Measurements from ENCODE around the gene ANKRD16.

Gene ANKRD16

GRCh38 chr10:5835446-5836095 lies 54.1 kb downstream of the ANKRD16 start:
- no peak overlapping the region for H3K4me2 ChIP-seq

GRCh38 chr10:5833814-5834213 lies 55.9 kb downstream of the ANKRD16 start:
- H3K36me3 ChIP-seq (ENCODE audit: insufficient read depth), result no peaks in the 10 kb centered on the region
- H2AFZ ChIP-seq (ENCODE audit: low read depth), result no peak overlapping the region
- TF ChIP-seq, protein P1, sequence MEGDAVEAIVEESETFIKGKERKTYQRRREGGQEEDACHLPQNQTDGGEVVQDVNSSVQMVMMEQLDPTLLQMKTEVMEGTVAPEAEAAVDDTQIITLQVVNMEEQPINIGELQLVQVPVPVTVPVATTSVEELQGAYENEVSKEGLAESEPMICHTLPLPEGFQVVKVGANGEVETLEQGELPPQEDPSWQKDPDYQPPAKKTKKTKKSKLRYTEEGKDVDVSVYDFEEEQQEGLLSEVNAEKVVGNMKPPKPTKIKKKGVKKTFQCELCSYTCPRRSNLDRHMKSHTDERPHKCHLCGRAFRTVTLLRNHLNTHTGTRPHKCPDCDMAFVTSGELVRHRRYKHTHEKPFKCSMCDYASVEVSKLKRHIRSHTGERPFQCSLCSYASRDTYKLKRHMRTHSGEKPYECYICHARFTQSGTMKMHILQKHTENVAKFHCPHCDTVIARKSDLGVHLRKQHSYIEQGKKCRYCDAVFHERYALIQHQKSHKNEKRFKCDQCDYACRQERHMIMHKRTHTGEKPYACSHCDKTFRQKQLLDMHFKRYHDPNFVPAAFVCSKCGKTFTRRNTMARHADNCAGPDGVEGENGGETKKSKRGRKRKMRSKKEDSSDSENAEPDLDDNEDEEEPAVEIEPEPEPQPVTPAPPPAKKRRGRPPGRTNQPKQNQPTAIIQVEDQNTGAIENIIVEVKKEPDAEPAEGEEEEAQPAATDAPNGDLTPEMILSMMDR (conservative IDR thresholded peaks at IDR 0.05; ENCODE audit: low read depth, low read length), result no peak
- H3K4me1 ChIP-seq (ENCODE audit: low read depth, poor library complexity, severe bottlenecking), result no peaks in the 10 kb centered on the region
- H3K27ac ChIP-seq, result no peak overlapping the region
- no peak overlapping the region for H3K4me3 ChIP-seq (IDR thresholded peaks at IDR 0.05; ENCODE audit: insufficient read depth, low read depth, low read length)
- H3K9ac ChIP-seq, result no peak overlapping the region
- H3K27me3 ChIP-seq (ENCODE audit: insufficient read depth, low read depth), result no peaks in the 10 kb centered on the region
- no peaks in the 10 kb centered on the region for H3K79me2 ChIP-seq (ENCODE audit: insufficient read depth, low read depth)
- no peaks in the 10 kb centered on the region for H4K20me1 ChIP-seq (ENCODE audit: insufficient read depth)
- no peak overlapping the region for H3K4me2 ChIP-seq

More at GRCh38 chr10:5835446-5836095, 54.1 kb downstream of the ANKRD16 start:
- Histone ChIP-seq H4K20me1 (ENCODE audit: insufficient read depth) (no peaks in the 10 kb centered on the region), H3K27ac (no peak overlapping the region), H3K4me3 (IDR thresholded peaks at IDR 0.05; ENCODE audit: insufficient read depth, low read depth, low read length) (no peak overlapping the region), H2AFZ (ENCODE audit: low read depth) (no peak overlapping the region), H3K4me1 (ENCODE audit: low read depth, poor library complexity, severe bottlenecking) (no peaks in the 10 kb centered on the region), H3K36me3 (ENCODE audit: insufficient read depth) (no peaks in the 10 kb centered on the region), H3K9ac (no peak overlapping the region), H3K27me3 (ENCODE audit: insufficient read depth, low read depth) (no peaks in the 10 kb centered on the region), H3K79me2 (ENCODE audit: insufficient read depth, low read depth) (no peaks in the 10 kb centered on the region)
- TF ChIP-seq, protein P1 (conservative IDR thresholded peaks at IDR 0.05; ENCODE audit: low read depth, low read length), result no peak

- Histone ChIP-seq H3K4me3 (IDR thresholded peaks at IDR 0.05; ENCODE audit: insufficient read depth, low read depth, low read length) (no peak overlapping the region), H3K4me1 (ENCODE audit: low read depth, poor library complexity, severe bottlenecking) (no peaks in the 10 kb centered on the region), H3K27ac (no peak overlapping the region), H3K4me2 (no peak overlapping the region), H3K27me3 (ENCODE audit: insufficient read depth, low read depth) (no peaks in the 10 kb centered on the region), H3K79me2 (ENCODE audit: insufficient read depth, low read depth) (no peaks in the 10 kb centered on the region), H2AFZ (ENCODE audit: low read depth) (no peak overlapping the region), H3K9ac (no peak overlapping the region), H3K36me3 (ENCODE audit: insufficient read depth) (no peaks in the 10 kb centered on the region), H4K20me1 (ENCODE audit: insufficient read depth) (no peaks in the 10 kb centered on the region)
- TF ChIP-seq, protein P1 (conservative IDR thresholded peaks at IDR 0.05; ENCODE audit: low read depth, low read length), result no peak
Observed at GRCh38 chr10:5832946-5833345, 56.7 kb downstream of the ANKRD16 start.

- Histone ChIP-seq H3K79me2 (ENCODE audit: insufficient read depth, low read depth) (no peaks in the 10 kb centered on the region), H3K4me3 (IDR thresholded peaks at IDR 0.05; ENCODE audit: insufficient read depth, low read depth, low read length) (no peak overlapping the region), H3K9ac (no peak overlapping the region), H4K20me1 (ENCODE audit: insufficient read depth) (no peaks in the 10 kb centered on the region), H3K27me3 (ENCODE audit: insufficient read depth, low read depth) (no peaks in the 10 kb centered on the region), H2AFZ (ENCODE audit: low read depth) (no peak overlapping the region), H3K4me2 (no peak overlapping the region), H3K36me3 (ENCODE audit: insufficient read depth) (no peaks in the 10 kb centered on the region), H3K4me1 (ENCODE audit: low read depth, poor library complexity, severe bottlenecking) (no peaks in the 10 kb centered on the region), H3K27ac (no peak overlapping the region)
- TF ChIP-seq, protein P1 (conservative IDR thresholded peaks at IDR 0.05; ENCODE audit: low read depth, low read length), result no peak
Observed at GRCh38 chr10:5831446-5831782, 58.3 kb downstream of the ANKRD16 start.

All from KMS-11 (cell line).